ENCODE measurements around the gene PTGER4. TPM values are rescaled to one million over a fixed set of nuclear protein-coding genes. Genes with fewer than 3 reads are reported as not detected.
"Not testable (repeated sequence)": the region's sequence is repeated elsewhere in the genome, so short reads cannot be mapped to it uniquely, and the experiment has no call there.

Gene PTGER4
- total and polyA plus RNA-seq, 4 donors = 0.60 to 6.8 (median 2.8) TPM

DNA sequence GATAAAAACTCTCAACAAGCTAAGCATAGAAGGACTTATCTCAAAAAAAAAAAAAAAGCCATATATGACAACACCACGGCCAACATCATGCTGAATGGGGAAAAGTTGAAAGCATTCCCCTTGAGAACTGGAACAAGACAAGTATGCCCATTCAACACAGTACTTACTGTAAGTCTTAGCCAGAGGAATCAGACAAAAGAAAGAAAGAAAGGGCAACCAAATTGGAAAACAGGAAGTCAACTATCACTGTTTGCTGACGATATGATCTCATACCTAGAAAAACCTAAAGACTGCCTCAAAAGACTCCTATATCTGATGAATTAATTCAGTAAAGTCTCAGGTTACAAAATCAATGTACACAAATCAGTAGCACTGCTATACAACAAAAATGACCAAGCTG is 24.6 kb upstream of the PTGER4 start:
- Histone ChIP-seq H3K4me3 (ENCODE audit: low read depth in 1 of 3, low read length in 3 of 3) (no peak overlapping the region), H3K27ac (ENCODE audit: low read depth in 1 of 2, low read length in 2 of 2) (no peak overlapping the region)
- 80% methylated on average over 2 of the region's 2 CpGs for WGBS

DNA sequence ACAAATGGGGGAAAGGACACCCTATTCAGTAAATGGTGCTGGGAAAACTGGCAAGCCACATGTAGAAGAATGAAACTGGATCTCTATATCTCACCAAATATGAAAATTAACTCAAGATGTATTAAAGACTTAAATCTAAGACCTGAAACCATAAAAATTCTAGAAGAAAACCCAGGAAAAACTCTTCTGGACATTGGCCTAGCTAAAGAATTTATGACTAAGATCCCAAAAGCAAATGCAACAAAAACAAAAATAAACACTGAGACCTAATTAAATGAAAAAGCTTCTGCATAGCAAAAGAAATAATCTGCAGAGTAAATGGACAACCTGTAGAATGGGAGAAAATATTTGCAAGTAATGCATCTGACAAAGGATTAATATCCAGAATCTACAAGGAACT is 23.6 kb upstream of the PTGER4 start:
- H3K36me3 ChIP-seq (ENCODE audit: control insufficient read depth in 4 of 4, insufficient read depth in 3 of 4, low read depth in 1 of 4, low read length in 3 of 4); H3K27me3 ChIP-seq (ENCODE audit: control insufficient read depth in 4 of 4, insufficient read depth in 4 of 4, low read length in 3 of 4); H3K4me3 ChIP-seq (ENCODE audit: low read depth in 1 of 3, low read length in 3 of 3); H3K27ac ChIP-seq (ENCODE audit: low read depth in 1 of 2, low read length in 2 of 2); H3K9me3 ChIP-seq (ENCODE audit: control insufficient read depth in 4 of 4, low read length in 3 of 4); H3K4me1 ChIP-seq (ENCODE audit: control insufficient read depth in 4 of 4, insufficient read depth in 4 of 4, low read length in 3 of 4); DNase-seq (ENCODE audit: low spot score); H3K9ac ChIP-seq (ENCODE audit: low read depth in 1 of 2, low read length in 2 of 2): not testable (repeated sequence)

More for the DNA sequence above, 24.6 kb upstream of the PTGER4 start:
- no peaks in the 10 kb centered on the region for H3K36me3 ChIP-seq (ENCODE audit: control insufficient read depth in 4 of 4, insufficient read depth in 3 of 4, low read depth in 1 of 4, low read length in 3 of 4)
- no peaks in the 10 kb centered on the region for H3K4me1 ChIP-seq (ENCODE audit: control insufficient read depth in 4 of 4, insufficient read depth in 4 of 4, low read length in 3 of 4)
- no peak for TF ChIP-seq JUND (IDR thresholded peaks at IDR 0.05)
- TF ChIP-seq HNF4G (IDR thresholded peaks at IDR 0.05) = no peak
- TF ChIP-seq, protein P1, sequence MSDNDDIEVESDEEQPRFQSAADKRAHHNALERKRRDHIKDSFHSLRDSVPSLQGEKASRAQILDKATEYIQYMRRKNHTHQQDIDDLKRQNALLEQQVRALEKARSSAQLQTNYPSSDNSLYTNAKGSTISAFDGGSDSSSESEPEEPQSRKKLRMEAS (IDR thresholded peaks at IDR 0.05) = no peak
- no peak for TF ChIP-seq RXRA (IDR thresholded peaks at IDR 0.05)
- no peak for TF ChIP-seq EGR1 (IDR thresholded peaks at IDR 0.05; ENCODE audit: low read depth in 2 of 2)
- TF ChIP-seq, protein P2, sequence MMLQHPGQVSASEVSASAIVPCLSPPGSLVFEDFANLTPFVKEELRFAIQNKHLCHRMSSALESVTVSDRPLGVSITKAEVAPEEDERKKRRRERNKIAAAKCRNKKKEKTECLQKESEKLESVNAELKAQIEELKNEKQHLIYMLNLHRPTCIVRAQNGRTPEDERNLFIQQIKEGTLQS (IDR thresholded peaks at IDR 0.05) = no peak
- TF ChIP-seq HNF4A (conservative IDR thresholded peaks at IDR 0.05) = no peak
- no peak for TF ChIP-seq SP1 (IDR thresholded peaks at IDR 0.05)
- no peak for TF ChIP-seq NR2F2 (IDR thresholded peaks at IDR 0.05)
- TF ChIP-seq, protein P3, sequence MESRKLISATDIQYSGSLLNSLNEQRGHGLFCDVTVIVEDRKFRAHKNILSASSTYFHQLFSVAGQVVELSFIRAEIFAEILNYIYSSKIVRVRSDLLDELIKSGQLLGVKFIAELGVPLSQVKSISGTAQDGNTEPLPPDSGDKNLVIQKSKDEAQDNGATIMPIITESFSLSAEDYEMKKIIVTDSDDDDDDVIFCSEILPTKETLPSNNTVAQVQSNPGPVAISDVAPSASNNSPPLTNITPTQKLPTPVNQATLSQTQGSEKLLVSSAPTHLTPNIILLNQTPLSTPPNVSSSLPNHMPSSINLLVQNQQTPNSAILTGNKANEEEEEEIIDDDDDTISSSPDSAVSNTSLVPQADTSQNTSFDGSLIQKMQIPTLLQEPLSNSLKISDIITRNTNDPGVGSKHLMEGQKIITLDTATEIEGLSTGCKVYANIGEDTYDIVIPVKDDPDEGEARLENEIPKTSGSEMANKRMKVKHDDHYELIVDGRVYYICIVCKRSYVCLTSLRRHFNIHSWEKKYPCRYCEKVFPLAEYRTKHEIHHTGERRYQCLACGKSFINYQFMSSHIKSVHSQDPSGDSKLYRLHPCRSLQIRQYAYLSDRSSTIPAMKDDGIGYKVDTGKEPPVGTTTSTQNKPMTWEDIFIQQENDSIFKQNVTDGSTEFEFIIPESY (IDR thresholded peaks at IDR 0.05) = no peak
- no peak for TF ChIP-seq FOXA2 (IDR thresholded peaks at IDR 0.05)
- TF ChIP-seq GABPA (IDR thresholded peaks at IDR 0.05 in 1 of 2, conservative IDR thresholded peaks at IDR 0.05 in 1 of 2) = no peak
- TF ChIP-seq, protein P4, sequence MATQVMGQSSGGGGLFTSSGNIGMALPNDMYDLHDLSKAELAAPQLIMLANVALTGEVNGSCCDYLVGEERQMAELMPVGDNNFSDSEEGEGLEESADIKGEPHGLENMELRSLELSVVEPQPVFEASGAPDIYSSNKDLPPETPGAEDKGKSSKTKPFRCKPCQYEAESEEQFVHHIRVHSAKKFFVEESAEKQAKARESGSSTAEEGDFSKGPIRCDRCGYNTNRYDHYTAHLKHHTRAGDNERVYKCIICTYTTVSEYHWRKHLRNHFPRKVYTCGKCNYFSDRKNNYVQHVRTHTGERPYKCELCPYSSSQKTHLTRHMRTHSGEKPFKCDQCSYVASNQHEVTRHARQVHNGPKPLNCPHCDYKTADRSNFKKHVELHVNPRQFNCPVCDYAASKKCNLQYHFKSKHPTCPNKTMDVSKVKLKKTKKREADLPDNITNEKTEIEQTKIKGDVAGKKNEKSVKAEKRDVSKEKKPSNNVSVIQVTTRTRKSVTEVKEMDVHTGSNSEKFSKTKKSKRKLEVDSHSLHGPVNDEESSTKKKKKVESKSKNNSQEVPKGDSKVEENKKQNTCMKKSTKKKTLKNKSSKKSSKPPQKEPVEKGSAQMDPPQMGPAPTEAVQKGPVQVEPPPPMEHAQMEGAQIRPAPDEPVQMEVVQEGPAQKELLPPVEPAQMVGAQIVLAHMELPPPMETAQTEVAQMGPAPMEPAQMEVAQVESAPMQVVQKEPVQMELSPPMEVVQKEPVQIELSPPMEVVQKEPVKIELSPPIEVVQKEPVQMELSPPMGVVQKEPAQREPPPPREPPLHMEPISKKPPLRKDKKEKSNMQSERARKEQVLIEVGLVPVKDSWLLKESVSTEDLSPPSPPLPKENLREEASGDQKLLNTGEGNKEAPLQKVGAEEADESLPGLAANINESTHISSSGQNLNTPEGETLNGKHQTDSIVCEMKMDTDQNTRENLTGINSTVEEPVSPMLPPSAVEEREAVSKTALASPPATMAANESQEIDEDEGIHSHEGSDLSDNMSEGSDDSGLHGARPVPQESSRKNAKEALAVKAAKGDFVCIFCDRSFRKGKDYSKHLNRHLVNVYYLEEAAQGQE (IDR thresholded peaks at IDR 0.05) = no peak
- TF ChIP-seq, protein P5, sequence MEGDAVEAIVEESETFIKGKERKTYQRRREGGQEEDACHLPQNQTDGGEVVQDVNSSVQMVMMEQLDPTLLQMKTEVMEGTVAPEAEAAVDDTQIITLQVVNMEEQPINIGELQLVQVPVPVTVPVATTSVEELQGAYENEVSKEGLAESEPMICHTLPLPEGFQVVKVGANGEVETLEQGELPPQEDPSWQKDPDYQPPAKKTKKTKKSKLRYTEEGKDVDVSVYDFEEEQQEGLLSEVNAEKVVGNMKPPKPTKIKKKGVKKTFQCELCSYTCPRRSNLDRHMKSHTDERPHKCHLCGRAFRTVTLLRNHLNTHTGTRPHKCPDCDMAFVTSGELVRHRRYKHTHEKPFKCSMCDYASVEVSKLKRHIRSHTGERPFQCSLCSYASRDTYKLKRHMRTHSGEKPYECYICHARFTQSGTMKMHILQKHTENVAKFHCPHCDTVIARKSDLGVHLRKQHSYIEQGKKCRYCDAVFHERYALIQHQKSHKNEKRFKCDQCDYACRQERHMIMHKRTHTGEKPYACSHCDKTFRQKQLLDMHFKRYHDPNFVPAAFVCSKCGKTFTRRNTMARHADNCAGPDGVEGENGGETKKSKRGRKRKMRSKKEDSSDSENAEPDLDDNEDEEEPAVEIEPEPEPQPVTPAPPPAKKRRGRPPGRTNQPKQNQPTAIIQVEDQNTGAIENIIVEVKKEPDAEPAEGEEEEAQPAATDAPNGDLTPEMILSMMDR (IDR thresholded peaks at IDR 0.05; ENCODE audit: low read depth, low read length, missing input control) = no peak
- no peak for TF ChIP-seq TAF1 (conservative IDR thresholded peaks at IDR 0.05)
- no peak for TF ChIP-seq RAD21 (IDR thresholded peaks at IDR 0.05)
- TF ChIP-seq FOXA1 (IDR thresholded peaks at IDR 0.05) = no peak
- no peak for TF ChIP-seq YY1 (IDR thresholded peaks at IDR 0.05)
- DNase-seq (ENCODE audit: low spot score) = no peak
- H3K9ac ChIP-seq (ENCODE audit: low read depth in 1 of 2, low read length in 2 of 2) = no peak overlapping the region
- no peaks in the 10 kb centered on the region for H3K9me3 ChIP-seq (ENCODE audit: control insufficient read depth in 4 of 4, low read length in 3 of 4)
- no peaks in the 10 kb centered on the region for H3K27me3 ChIP-seq (ENCODE audit: control insufficient read depth in 4 of 4, insufficient read depth in 4 of 4, low read length in 3 of 4)
